ENCODE measurements around the gene CAMK1D. TPM values are rescaled to one million over a fixed set of nuclear protein-coding genes. Genes with fewer than 3 reads are reported as not detected.

CAMK1D gene
- total RNA-seq, 4 donors from 2014 or later, result 29.7 to 36.7 (median 33.3) TPM

DNA sequence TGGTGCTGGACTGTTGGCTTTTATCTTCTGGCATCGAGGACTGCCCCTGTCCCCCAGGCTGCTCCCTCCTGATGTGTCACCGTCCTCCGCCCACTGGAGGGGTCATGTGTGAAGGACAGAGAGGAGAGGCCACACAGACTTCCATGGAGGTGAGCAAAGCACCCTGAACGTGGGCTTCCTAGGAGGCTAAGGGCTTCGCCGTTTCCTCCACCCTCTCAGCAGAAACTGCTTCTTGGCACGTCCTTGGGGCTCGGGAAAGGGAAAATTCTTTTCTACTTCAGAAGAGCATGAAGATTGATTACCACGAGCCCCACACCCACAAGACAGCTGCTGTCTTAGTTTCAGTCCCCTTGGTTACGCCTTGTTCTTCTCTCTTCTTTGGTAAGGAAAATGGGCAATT lies 433.9 kb downstream of the CAMK1D start:
- WGBS, 2 donors, result 64 to 76% methylated on average over 10 of the region's 10 CpGs
- DNase-seq (ENCODE audit: low spot score in 2 of 2), result no peak
- H3K4me3 ChIP-seq (ENCODE audit: low read depth, poor library complexity, severe bottlenecking), result no peak overlapping the region
- intact Hi-C loops (cut with DNase I; ENCODE audit: low total_unique reads), result no loop called here
- TF ChIP-seq CTCF (IDR thresholded peaks at IDR 0.05), result no peak
- no peak for TF ChIP-seq POLR2A (IDR thresholded peaks at IDR 0.05)

- DNase-seq (ENCODE audit: low spot score in 2 of 2), result no peak
- intact Hi-C loops (cut with DNase I; ENCODE audit: low total_unique reads), result no loop called here
- WGBS, 2 donors, result 52 to 62% methylated on average over 6 of the region's 6 CpGs
- H3K4me3 ChIP-seq (ENCODE audit: low read depth, poor library complexity, severe bottlenecking), result no peak overlapping the region
- no peak for TF ChIP-seq POLR2A (IDR thresholded peaks at IDR 0.05)
- no peak for TF ChIP-seq CTCF (IDR thresholded peaks at IDR 0.05)
These were observed 435.3 kb downstream of the CAMK1D start for GRCh38 chr10:12784646-12785045.

- no peak for TF ChIP-seq CTCF (IDR thresholded peaks at IDR 0.05)
- no peak for TF ChIP-seq POLR2A (IDR thresholded peaks at IDR 0.05)
- no peak for DNase-seq (ENCODE audit: low spot score in 2 of 2)
- H3K4me3 ChIP-seq (ENCODE audit: low read depth, poor library complexity, severe bottlenecking), result no peak overlapping the region
- WGBS, 2 donors, result 39 to 66% methylated on average over 12 of the region's 12 CpGs
- intact Hi-C loops (cut with DNase I; ENCODE audit: low total_unique reads), result no loop called here
These were observed 436.1 kb downstream of the CAMK1D start for GRCh38 chr10:12785415-12785831.

DNA sequence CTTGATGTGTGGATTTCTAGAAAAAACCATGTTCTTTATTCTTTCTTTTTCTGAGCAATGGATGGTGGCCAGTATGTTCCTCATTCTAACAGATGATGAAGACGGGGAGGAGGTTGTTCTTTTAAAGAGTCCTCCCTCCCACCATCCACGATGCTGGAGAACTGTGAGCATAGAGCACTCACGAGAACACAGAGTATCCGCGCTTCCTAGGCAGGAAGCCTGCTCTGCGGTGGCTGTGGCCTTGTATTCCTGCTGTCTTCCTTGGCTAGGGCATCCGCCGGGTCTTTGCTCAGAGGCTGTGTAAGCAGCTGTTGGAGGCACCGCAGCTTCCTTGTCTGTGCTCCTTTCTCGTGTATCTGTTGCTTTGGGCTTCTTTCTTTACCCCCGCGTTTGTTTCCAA lies 437.9 kb downstream of the CAMK1D start:
- 81 to 90% methylated on average over 12 of the region's 12 CpGs for WGBS, 2 donors

GRCh38 chr10:12788277-12788676 lies 438.9 kb downstream of the CAMK1D start:
- intact Hi-C loops (cut with DNase I; ENCODE audit: low total_unique reads), result loop anchor here (2.0 kb wide), 1 partner anchor 71 kb away; no protein-coding TSS in a partner anchor
- no peak overlapping the region for H3K4me3 ChIP-seq (ENCODE audit: low read depth, poor library complexity, severe bottlenecking)
- 85 to 92% methylated on average over 10 of the region's 10 CpGs for WGBS, 2 donors
- DNase-seq (ENCODE audit: low spot score in 2 of 2), result no peak
- TF ChIP-seq CTCF (IDR thresholded peaks at IDR 0.05) (no peak), POLR2A (IDR thresholded peaks at IDR 0.05) (no peak)

More for the DNA sequence above, 437.9 kb downstream of the CAMK1D start:
- TF ChIP-seq CTCF (IDR thresholded peaks at IDR 0.05) (no peak), POLR2A (IDR thresholded peaks at IDR 0.05) (no peak)
- H3K4me3 ChIP-seq (ENCODE audit: low read depth, poor library complexity, severe bottlenecking), result no peak overlapping the region
- intact Hi-C loops (cut with DNase I; ENCODE audit: low total_unique reads), result no loop called here
- DNase-seq (ENCODE audit: low spot score in 2 of 2), result no peak

DNA sequence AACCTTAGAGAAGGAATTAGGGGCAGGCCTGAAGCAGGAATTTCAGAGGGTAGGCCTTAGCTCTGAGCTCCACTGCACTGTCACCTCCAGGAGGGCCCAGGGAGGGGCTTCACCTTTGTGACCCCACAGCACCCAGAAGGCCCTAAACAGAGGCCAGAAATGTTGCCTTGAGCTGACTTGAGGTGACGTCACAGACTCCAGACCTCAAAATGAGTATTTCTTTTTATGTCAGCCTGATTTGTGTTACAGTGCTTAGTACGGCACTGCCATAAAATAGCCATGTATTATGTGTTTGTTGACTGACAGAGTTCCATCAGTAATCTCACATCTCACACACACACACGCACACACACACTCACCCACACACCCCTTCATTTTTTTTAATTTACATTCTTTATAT lies 440.9 kb downstream of the CAMK1D start:
- intact Hi-C loops (cut with DNase I; ENCODE audit: low total_unique reads), result no loop called here
- no peak overlapping the region for H3K4me3 ChIP-seq (ENCODE audit: low read depth, poor library complexity, severe bottlenecking)
- DNase-seq (ENCODE audit: low spot score in 2 of 2), result no peak
- TF ChIP-seq POLR2A (IDR thresholded peaks at IDR 0.05) (no peak), CTCF (IDR thresholded peaks at IDR 0.05) (no peak)
- 80 to 89% methylated on average over 3 of the region's 3 CpGs for WGBS, 2 donors
